Activated CD8-positive, alpha-beta memory T cell treated with anti-CD3 and anti-CD28 coated beads for 48 hours (primary cell): ENCODE measurements around the gene PLBD2.

Experiments
- DNase-seq, 3 experiments: peaks; one replicate each; pipeline ENCODE4 v3.0.0-alpha.2; 2020; ENCODE audit warnings: low read depth in 2 of 3, low spot score in 2 of 3

The PLBD2 gene

DNA sequence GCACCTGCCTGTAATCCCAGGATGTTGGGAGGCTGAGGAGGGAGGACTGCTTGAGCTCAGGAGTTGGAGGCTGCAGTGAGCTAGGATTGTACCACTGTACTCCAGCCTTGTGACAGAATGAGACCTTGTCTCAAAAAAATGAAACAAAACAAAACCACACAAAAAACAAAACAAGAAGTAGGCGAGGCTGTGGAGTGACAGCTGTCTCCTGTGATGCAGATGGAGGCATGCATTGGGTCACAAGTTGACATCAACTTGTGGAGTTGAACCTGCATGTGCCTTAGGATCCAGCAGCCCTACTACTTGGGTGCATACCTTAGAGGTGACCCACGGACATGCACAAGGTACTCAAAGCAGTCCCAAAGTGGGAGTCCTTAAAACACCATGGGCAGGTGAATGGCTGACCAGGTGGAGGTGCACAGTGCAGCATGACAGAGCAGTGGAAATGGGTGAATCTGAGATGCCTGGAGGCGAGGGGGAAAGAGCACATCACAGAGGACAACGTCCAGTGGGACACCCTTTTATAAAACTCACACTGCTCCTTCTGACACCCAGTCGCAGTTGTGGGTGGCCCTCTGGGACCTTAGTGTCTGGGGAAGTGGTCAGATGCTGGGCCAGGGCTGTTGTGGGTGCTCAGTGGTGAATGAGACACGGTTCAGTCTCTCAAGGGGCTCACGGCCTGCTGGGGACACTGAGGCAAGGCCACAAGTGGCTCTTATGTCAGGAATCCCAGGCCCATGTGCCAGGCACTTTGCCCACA, 12.7 kb downstream of the PLBD2 start:
- no peak for DNase-seq

DNA sequence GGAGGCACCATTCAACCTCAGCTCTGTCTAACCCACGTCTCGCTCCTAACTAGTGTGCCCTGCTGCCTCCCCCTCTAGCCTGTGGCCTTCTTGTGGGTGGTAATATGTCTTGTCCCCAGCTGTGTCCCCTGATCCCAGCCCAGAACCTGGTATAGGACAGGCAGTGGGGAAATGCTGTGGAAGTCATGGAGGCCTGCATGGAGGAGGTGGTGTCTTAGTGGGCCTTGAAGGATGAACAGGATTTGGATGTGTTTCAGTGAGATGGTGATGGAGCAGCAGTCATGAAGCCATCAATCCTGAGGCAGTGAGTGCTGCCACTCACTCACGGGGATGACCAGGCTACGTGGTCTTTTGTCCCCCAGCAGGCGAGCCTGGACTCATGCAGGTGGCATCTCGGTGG, 13.4 kb downstream of the PLBD2 start:
- no peak for DNase-seq

DNA sequence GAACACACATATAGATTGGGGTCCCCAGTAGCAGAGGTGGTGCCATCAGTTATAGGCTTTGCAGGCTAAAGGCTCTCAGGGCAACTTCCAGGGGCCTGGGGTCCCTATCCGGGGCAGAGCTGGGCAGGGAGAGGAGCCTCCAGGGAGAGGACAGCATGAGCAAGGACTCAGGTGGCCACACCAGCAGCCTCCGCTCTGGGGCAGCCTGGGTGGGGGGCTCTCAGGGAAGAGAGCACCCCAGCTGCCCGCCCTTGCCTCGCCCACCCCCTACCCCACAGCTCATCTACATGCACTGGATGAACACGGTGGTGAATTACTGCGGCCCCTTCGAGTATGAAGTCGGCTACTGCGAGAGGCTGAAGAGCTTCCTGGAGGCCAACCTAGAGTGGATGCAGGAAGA, 14.0 kb downstream of the PLBD2 start:
- DNase-seq, result no peak

DNA sequence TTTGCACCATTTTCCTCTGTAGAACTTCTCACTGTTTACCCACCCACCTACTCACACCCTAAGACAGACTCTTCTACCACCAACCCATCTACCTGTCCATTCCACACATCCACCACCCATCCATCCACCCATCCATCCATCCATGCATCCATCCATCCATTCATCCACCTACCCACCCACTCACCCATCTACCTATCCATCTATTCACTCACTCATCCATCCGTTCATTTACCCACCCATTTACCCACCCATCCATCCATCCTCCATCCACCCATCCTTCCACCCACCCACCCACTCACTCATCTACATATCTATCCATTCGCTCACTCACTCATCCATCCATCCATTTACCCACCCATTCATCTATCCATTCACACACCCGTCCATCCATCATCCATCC, 15.1 kb downstream of the PLBD2 start:
- no peak for DNase-seq

DNA sequence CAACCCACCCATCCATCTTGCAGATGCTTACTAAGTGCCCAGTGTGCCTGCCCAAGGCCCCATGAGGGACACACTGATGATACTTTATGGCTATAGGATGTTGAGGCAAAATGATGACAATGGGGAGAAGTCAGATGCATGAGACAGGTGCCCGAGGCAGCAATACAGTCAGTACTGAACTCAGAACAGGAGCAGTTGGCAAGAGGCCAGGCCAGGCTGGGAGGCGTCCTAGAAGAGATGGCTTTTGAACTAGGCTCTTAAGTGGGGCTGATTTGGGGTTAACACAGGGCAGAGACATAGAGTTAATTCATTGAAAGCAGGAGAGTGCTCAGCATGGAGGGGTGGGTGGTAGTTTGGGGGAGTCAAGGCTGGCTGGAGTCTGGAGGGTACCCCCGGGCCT, 15.6 kb downstream of the PLBD2 start:
- no peak for DNase-seq

DNA sequence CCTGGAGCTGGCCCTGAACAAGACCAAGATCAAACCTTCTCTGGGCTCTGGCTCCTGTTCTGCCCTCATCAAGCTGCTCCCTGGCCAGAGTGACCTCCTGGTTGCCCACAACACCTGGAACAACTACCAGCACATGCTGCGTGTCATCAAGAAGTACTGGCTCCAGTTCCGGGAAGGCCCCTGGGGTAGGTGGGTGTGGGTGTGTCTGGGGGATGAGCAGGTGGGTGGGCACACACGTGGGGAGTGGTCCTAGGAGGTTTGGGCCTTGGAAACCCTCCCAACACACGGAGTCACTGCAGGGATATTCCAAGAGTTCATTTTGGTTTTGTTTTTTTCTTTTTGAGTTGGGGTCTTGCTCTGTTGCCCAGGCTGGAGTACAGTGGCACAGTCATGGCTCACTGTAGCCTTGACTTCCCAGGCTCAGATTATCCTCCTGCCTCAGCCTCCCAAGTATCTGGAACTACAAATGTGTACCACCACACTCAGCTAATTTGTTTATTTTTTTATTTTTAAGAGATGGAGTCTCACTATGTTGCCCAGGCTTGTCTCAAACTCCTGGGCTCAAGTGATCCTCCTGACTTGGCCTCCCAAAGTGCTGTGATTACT, 16.5 kb downstream of the PLBD2 start:
- DNase-seq, result no peak

DNA sequence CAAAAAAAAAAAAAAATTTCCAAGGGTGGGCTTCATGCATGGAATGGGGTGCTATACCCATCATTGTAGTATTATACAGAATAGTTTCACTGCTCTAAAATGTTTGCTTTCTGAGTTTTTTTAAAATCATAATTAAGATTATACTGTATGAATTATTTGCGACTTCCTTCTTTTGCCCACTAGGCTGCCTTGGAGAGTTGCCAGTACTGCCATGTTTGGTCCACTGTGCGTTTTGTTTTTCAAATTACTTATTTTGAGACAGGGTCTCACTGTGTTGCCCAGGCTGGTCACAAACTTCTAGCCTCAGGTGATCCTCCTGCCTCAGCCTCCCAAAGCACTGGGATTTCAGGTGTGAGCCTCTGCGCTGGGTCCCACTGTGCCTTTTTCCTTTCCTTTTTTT, 19.9 kb downstream of the PLBD2 start:
- DNase-seq, result no peak

DNA sequence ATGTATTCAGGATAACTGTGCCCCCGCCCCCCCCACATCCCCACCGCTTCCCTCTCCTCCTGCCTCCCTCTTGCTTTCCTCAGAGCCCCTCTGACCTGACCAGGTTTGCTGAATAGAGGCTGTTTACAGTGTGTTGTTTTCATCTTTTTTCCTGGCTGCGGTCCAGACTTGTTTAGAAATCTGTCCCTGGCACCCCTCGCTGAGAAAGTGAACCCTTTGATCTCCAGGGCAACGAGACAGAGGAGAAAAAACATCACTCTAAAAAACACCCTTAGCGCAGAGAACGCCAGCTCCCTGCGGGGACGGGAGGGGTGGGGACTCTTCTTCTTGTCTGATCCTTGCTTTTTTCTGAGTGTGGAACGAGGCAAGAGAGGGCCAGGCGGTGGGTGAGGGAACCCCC, 22.8 kb downstream of the PLBD2 start:
- no peak for DNase-seq

DNA sequence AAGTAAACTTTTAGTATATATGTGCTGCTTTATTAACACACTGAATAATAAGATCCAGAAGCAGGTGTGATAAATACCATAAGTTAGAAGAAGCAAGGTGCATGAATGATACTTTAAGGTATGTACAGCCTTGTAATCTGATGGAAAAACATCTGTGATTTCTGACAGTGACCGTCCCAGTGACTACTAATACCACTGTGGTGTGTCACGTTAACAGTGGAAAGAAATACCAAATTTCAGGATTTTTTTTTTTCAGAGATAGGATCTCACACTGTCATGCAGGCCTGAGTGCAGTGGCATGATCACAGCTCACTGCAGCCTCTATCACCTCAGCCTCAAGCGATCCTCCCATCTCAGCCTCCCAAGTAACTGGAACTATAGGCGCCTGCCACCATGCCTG, 23.8 kb downstream of the PLBD2 start:
- DNase-seq, result no peak

DNA sequence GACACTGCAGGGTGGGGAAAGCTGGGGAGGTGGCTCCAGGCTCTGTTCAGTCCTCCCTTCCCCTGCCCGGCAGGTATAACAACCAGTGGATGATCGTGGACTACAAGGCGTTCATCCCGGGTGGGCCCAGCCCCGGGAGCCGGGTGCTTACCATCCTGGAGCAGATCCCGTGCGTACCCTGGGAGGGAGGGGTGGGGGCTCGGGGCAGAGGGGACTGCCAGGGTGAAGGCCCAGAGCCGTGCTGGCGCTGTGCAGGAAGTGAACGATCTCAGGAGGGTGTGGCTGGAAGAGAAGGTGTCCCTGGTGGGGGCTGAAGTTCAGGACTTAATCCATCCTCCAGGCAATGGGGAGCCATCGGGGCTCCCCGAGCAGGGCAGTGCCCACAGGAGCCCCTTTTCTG, 26.4 kb downstream of the PLBD2 start:
- no peak for DNase-seq

DNA sequence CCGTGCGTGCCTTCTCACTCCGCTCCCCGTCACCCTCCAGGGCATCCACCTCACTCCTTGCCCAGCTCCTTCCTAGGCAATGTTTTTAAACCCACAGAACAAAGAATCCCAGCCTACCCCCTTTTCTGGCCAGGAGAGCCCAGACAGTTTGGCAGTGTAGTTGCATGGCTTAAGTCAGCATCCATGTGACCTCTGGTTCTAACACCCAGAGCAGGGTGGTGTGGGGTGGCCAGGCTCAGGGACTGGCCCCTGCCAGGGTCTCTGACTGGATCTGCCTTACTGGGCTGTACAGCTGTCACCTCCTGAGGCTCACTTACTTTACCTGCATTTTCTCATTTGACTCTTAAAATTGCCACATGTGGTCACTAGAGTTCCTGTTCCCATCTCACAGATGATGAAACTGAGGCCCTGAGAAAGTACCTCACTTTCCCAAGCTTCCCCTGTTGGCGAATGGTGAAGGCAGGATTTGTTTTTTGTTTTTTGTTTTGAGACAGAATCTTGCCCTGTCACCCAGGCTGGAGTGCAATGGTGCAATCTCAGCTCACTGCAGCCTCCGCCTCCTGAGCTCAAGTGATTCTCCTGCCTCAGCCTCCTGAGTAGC, 27.0 kb downstream of the PLBD2 start:
- no peak for DNase-seq

DNA sequence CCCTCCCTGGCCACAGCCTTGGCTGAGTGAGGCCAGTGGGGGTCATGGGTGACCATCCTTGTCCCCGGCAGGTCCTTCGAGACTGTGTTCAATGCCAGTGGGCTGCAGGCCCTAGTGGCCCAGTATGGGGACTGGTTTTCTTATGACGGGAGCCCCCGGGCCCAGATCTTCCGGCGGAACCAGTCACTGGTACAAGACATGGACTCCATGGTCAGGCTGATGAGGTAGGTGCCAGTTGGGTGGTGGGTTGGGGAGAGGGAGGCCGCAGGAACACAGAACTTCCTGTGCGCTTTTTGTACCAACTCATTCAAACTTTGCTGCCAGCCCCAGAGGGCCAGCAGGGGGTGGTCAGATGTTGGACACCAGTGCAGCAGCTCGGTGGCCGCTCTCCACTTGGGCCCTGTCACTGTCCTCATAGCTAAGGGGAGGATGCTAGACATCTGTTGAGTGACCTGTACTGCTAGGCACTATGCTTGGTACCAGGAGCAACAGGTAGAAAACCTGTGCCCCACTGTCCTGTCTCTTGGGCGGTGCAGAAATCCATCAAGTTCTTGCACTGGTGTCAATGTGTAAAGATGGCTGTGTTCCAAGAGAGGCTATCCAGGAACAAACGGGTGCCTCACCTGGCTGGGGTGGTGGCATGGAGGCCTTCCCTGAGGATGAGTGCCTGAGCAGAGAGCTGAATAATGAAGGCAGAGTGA, 28.6 kb downstream of the PLBD2 start:
- no peak for DNase-seq

DNA sequence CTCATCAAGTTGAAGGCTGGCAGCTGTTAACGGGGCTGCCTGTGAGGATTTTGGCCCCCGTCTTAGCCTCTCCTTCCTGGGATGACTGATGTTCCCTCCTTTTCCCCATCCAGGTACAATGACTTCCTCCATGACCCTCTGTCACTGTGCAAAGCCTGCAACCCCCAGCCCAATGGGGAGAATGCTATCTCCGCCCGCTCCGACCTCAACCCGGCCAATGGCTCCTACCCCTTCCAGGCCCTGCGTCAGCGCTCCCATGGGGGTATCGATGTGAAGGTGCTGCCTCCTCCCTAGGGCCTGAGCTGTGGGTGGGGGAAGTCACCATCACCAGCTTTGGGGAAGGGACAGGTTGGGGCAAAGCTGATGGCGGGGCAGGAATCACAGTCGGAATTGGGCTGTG, 29.2 kb downstream of the PLBD2 start:
- no peak for DNase-seq

DNA sequence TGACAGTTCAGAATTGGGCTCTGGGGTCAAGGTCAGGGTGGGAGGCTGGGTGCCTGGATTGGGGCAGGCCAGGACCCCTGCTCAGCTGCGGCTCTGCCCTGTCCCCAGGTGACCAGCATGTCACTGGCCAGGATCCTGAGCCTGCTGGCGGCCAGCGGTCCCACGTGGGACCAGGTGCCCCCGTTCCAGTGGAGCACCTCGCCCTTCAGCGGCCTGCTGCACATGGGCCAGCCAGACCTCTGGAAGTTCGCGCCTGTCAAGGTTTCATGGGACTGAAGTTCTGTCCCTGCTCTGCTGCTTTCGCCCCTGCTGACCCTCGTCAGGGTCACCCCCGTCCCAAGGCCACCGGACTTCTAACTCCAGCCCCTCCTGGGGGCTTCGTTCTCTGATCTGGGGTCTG, 30.0 kb downstream of the PLBD2 start:
- DNase-seq, result no peak

DNA sequence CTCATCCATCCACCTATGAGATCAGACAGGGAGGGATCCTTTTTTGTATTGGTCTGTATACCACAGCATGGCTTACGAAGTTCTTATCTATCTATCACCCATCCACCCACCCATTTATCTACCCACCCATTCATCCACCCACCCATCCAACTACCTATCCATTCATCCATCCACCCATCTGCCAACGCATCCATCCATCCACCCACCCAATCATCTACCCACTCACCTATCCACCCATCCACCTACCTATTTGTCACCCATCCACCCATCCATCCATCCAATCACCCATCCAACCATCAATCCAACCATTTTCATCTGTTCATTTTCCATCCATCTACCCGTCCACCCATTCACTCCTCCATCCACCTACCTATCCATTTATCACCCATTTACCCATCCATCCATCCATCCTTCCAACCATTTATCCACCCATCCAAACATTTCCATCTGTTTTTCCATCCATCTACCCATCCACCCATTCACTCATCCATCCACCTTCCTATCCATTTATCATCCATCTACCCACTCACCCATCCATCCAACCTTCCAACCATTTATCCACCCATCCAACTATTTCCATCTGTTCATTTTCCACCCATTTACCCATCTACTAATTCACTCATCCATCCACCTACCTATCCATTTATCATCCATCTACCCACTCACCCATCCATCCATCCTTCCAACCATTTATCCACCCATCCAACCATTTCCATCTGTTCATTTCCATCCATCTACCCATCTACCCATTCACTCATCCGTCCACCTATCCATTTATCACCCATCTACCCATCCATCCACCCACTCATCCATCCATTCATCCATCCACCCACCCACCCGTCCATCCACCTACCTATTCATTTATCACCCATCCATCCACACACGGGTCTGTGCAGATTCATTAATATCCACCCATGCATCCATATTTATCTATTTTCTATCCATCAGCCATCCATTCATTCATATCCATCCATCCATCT, 32.0 kb downstream of the PLBD2 start:
- DNase-seq, result no peak

DNA sequence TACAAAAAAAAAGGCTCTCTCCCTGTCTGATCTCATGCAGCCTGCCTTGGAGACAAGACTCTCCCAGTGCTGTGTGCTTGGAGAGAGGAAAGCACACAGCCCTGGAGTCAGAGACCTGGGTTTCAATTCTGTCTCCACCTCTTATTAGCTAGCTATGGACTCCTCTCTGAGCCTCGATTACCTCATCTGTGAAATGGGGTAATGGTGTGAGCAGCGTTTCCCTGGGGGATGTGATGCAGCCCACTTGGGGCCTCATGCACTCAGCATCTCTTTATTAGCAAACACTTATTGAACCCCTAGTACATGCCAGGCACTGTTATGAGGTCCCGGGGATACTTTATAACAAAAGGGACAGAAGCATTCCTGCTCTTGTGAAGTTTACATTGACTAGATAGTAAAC, 32.8 kb downstream of the PLBD2 start:
- DNase-seq, result no peak

DNA sequence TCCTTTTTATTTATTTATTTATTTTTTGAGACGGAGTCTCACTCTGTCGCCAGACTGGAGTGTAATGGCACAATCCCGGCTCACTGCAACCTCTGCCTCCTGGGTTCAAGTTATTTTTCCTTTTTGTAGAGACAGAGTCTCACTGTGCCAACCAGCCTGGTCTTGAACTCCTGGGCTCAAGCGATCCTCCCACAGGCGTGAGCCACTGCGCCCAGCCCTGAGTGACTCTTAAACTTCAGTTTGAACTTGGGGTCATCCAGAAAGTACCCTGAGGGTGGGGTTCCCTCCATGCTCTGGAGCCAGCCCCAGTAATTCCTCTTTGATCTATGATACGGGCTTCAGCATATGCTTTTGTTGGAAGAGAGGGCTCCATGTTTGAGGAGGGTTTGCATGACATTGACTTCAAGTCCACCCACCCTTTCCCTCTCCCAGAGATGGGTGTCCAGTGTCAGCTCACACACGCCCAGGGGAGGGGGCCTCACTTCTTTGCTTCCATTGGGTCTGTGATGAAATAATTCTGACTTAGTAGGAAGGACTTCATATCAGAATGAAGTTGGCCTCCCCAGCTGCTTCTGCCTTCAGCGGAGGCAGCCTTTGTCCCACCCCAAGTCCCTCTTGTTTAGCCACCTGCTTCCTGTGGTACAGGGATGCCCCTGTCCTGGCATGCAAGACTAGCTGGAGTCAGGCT, 33.4 kb downstream of the PLBD2 start:
- DNase-seq, result no peak

DNA sequence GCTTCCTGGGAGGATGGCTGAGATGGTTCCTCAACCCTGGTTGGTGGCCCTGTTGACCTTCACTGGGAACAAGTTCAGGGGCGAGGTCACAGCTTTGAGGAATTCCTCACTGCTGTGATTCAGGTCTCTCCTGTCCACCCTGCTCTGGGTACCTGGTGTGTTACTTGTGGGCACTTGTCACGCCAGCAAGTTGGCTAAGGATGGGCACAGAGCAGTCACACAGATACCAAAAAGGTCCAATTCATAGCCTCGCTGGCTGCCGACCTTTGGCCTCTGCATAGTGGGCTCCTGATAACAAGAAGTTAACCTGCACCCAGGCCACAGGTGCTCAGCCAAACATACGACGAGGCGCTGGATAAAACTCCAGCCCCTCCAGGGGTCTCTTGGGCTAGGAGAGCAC, 34.1 kb downstream of the PLBD2 start:
- DNase-seq, result no peak

DNA sequence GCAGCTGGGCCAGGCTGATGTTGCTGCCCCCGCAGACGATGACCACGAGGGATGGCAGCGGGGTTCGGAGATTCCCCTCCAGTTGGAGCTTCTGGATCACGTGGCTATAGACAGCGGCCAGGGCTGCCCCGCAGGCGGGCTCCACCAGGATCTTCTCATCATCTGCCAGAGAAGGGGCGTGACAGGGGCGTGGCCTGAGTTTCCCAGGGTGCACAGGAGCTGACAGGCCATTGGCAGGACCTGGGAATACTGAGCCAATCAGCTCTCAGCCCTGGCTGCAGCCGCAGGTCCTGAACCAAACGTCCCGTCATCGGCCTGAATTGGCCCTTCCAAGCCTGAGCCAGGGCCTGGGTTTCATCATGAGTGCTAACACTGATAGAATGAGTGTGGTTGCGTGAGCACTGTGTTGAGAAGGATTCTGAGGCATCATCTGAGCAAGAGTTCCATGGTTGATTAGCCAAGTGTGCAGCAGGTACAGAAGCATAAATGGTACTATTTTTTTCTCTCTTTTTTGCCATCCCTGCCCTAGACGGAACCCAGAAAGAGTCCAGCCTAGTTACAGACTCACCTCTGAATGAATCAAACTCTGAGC, 34.7 kb downstream of the PLBD2 start:
- DNase-seq, result no peak

DNA sequence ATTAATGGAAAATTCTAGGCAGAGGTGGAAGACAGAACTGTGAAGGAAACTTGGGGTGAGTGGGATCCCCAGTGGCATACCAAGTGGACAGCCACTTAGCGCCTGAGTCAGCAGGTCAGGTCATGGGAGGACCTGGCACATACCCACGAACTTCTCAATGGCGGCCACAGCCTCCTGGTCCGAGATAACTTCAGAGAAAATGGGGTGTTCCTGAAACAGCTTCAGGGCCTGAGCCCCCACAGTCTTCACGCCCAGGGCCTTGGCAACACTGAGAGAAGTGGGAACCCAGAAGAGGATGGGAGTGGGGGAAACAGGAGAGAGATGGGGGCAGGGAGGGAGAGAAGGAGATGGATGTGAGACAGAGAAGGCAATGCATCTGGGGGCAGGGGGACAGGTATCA, 35.4 kb downstream of the PLBD2 start:
- no peak for DNase-seq
